ENCODE results near the gene CTTN.

CTTN gene

DNA sequence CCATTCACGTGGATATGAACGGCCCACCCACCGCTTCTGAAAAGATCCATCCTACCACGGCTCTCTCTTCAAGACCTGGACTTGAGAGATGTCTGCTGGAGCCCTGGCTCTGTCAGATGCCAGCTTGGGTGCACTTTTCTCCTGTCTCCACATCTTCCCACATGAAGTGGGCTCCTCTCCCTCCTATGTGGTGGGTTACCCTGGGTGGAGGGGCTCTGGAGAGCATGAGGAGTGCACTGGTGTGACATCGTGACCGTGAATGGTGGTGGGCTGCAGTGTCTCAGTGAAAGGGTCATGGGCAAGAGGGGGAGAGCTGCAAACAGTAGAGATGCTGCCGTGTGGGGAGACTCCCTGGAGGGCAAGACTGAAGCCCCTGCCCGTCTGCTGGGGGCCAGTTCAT is 76.4 kb downstream of the CTTN start:
- peaks cover 24% of the 10 kb centered on the region for H3K4me1 Mint-ChIP-seq
- H3K27me3 Mint-ChIP-seq (ENCODE audit: low read depth, poor library complexity): peaks cover 6% of the 10 kb centered on the region
- DNase-seq: no peak
- H3K4me3 Mint-ChIP-seq: no peak overlapping the region
- H3K36me3 Mint-ChIP-seq (ENCODE audit: low read depth): no peaks in the 10 kb centered on the region
- H3K9me3 Mint-ChIP-seq: no peaks in the 10 kb centered on the region
- H3K27ac Mint-ChIP-seq: no peak overlapping the region
- TF ChIP-seq, protein P1, sequence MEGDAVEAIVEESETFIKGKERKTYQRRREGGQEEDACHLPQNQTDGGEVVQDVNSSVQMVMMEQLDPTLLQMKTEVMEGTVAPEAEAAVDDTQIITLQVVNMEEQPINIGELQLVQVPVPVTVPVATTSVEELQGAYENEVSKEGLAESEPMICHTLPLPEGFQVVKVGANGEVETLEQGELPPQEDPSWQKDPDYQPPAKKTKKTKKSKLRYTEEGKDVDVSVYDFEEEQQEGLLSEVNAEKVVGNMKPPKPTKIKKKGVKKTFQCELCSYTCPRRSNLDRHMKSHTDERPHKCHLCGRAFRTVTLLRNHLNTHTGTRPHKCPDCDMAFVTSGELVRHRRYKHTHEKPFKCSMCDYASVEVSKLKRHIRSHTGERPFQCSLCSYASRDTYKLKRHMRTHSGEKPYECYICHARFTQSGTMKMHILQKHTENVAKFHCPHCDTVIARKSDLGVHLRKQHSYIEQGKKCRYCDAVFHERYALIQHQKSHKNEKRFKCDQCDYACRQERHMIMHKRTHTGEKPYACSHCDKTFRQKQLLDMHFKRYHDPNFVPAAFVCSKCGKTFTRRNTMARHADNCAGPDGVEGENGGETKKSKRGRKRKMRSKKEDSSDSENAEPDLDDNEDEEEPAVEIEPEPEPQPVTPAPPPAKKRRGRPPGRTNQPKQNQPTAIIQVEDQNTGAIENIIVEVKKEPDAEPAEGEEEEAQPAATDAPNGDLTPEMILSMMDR (IDR thresholded peaks at IDR 0.05): no peak

DNA sequence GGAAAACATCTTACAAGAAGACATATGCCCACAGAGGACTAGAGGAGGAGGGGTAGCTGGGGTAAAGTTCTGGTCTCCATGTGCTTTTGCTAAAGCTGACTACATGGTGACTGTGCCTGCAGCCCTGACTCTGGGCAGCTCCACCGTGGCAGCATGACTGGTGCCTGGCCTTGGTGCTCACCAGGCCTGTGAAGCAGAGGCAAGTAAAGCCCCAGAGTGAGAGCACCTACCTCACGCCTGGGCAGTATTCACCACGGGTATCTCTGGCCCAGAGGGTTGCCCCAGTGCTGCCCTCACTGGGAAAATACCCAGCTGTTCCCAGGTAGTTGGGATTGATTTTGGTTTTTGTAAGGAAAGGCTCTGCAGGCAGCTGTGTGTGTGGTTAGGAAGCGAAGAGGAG is 78.3 kb downstream of the CTTN start:
- H3K27ac Mint-ChIP-seq: no peak overlapping the region

DNA sequence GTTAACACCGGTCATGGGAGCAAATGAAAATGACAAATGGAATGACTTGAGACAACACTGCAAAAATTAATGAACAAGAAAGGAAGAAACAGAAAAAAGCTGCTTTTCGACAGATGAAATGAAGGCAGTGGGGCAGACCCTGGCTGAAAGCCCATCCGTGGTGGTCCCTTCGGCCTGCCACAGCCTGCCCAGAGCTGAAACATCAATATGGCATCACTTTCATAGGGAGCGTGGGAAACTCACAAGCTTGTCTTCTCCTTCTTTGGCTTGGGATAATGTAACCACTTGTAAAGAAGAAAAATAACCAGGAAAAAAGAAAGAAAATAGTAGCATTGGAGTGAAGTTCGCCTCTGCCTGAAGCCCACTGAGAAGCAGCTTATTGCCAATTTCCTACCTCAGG is 78.8 kb downstream of the CTTN start:
- H3K4me1 Mint-ChIP-seq: peaks cover 24% of the 10 kb centered on the region
- H3K36me3 Mint-ChIP-seq (ENCODE audit: low read depth): no peaks in the 10 kb centered on the region
- no peak for DNase-seq
- no peak overlapping the region for H3K27ac Mint-ChIP-seq
- H3K9me3 Mint-ChIP-seq: no peaks in the 10 kb centered on the region
- TF ChIP-seq, protein P1 (IDR thresholded peaks at IDR 0.05): no peak
- H3K4me3 Mint-ChIP-seq: no peak overlapping the region
- H3K27me3 Mint-ChIP-seq (ENCODE audit: low read depth, poor library complexity): peaks cover 6% of the 10 kb centered on the region

More for the DNA sequence above, 78.3 kb downstream of the CTTN start:
- DNase-seq: no peak
- Mint-ChIP-seq H3K4me1 (peaks cover 24% of the 10 kb centered on the region), H3K9me3 (no peaks in the 10 kb centered on the region), H3K36me3 (ENCODE audit: low read depth) (no peaks in the 10 kb centered on the region), H3K4me3 (no peak overlapping the region), H3K27me3 (ENCODE audit: low read depth, poor library complexity) (peaks cover 6% of the 10 kb centered on the region)
- TF ChIP-seq, protein P1 (IDR thresholded peaks at IDR 0.05): no peak

DNA sequence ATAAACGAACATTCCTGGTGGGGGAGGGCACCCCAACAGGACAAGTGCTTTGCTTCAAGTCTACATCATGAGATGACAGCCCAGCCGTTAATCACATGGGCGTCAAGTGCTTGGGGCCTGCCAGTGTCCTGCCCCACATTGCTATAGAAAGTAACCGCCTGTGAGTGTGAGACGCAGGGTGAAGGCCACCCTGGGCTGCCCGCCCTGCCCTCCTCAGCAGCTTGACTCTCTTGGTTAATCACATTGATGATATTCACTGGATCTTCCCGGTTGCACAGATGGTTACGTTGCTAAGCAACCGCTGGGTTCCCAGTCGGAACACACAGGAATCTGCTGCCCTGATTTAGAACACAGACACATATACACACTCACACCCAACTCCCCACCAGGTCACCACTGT is 79.3 kb downstream of the CTTN start:
- no peak for DNase-seq
- H3K36me3 Mint-ChIP-seq (ENCODE audit: low read depth): no peaks in the 10 kb centered on the region
- H3K9me3 Mint-ChIP-seq: no peaks in the 10 kb centered on the region
- H3K27me3 Mint-ChIP-seq (ENCODE audit: low read depth, poor library complexity): peaks cover 10% of the 10 kb centered on the region
- TF ChIP-seq, protein P1 (IDR thresholded peaks at IDR 0.05): no peak
- H3K27ac Mint-ChIP-seq: no peak overlapping the region
- H3K4me3 Mint-ChIP-seq: no peak overlapping the region
- peaks cover 24% of the 10 kb centered on the region for H3K4me1 Mint-ChIP-seq

DNA sequence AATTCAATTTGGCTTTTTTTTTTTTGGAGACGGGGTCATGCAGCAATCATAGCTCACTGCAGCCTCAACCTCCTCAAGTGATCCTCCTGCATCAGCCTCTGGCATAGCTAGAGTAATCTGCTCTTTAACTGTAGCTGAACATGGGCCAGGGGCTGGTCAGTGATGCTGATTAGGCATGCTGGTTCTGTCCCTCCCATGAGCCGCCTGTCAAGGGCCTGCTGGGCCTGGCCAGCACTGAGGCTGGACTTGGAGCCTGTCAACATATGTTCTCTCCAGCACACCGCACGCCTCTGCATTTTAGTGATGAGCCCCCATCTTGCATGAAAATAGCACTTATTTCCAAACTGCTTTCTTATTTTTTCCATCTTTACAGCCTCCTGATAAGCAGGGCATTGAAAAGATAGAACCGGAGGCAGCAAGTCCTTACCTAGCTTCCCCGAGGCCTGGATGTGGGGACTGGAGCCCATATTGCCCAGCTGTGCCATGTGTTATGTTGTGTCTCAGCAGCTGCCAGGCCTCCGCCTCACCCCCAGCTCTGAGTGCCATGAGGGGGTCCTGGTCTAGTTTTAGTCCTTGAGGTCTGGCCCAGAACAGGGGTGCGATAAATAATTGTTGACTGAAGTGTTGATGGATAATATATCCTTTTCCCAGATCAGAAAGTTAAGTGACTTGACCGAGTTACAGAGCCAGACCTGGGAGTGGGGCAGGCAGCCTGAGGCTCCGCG is 80.0 kb downstream of the CTTN start:
- Mint-ChIP-seq H3K27ac (no peak overlapping the region), H3K27me3 (ENCODE audit: low read depth, poor library complexity) (peaks cover 10% of the 10 kb centered on the region), H3K4me1 (peaks cover 24% of the 10 kb centered on the region), H3K9me3 (no peaks in the 10 kb centered on the region), H3K4me3 (no peak overlapping the region), H3K36me3 (ENCODE audit: low read depth) (no peaks in the 10 kb centered on the region)
- TF ChIP-seq, protein P1 (IDR thresholded peaks at IDR 0.05): no peak
- DNase-seq: no peak

DNA sequence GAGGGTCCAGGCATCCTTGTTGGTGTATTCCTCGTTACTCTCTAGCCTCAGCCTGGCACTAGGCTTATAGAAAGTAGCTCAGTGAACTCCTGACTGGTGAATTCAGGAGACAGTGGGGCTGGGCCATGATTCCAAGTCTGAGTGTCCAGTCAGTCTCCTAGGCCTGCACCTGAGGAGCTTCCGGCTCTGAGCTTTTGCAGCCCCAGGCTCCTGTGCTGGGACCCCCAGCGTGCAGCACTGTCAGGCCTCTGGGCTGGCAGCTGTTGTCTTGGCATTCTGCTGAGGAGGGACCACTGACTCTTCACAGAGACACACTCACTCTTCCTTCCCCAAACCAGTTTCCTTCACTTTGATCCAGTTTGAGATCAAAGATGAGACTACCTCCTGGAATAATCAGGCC is 82.4 kb downstream of the CTTN start:
- peaks cover 18% of the 10 kb centered on the region for H3K4me1 Mint-ChIP-seq
- no peaks in the 10 kb centered on the region for H3K36me3 Mint-ChIP-seq (ENCODE audit: low read depth)
- no peak overlapping the region for H3K27ac Mint-ChIP-seq
- no peaks in the 10 kb centered on the region for H3K9me3 Mint-ChIP-seq
- no peak for DNase-seq
- peaks cover 10% of the 10 kb centered on the region for H3K27me3 Mint-ChIP-seq (ENCODE audit: low read depth, poor library complexity)
- TF ChIP-seq, protein P1 (IDR thresholded peaks at IDR 0.05): no peak
- no peak overlapping the region for H3K4me3 Mint-ChIP-seq

Measured in nephron progenitor cell (in vitro differentiated cells).